GM19324 (cell line): Measurements from ENCODE around the gene RND3.

Source experiments
- ATAC-seq: cut with Tn5 transposase; IDR thresholded peaks from one replicate; pipeline ENCODE4 v1.9.1; 2021; ENCODE audit warnings: mild to moderate bottlenecking, moderate library complexity; ENCODE audit not compliant: unreplicated experiment, low FRiP score

The RND3 gene

DNA sequence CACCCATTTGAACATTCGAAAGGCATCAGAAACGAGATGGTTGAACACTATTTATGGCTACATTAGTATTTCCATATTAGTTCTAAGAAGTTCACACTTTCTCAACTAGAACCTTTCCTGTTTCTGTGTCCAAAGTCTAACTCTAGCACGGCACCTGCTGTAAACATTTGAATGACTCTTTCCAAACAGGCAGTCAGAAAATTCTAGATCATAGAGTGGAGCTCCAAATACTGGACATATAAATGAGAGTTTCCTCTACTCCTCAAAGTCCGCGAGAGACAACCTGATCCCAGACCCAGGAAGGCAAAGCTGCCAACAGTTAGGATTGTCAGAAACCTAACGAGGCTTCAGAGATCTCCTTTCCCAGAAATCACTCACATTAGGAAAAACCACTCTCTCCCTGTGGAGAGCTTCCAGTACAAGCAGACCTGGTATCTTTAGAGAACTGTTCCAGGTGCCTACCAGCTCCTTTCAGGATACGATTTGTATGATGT is 10.6 kb downstream of the RND3 start:
- peak; percentile 59 for ATAC-seq

DNA sequence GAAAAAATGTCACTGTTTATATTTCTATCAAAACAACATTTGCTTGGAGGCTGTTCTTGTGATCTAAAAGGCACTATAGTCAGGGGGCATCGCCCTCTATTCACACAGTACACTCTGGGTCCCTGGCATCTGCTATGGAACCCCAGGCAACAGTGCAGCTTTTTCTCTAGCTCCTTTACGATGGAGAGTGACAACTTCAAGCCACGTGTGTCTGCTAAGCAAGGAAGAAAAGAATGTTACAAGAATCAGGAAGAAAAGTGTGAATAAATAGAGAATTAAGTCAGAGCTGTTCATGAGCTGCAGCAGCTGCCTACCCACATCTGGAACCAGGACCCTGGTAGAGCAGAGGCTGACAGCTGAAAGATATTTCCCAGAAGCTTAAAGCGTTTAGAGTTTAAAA is 11.2 kb downstream of the RND3 start:
- no peak for ATAC-seq

DNA sequence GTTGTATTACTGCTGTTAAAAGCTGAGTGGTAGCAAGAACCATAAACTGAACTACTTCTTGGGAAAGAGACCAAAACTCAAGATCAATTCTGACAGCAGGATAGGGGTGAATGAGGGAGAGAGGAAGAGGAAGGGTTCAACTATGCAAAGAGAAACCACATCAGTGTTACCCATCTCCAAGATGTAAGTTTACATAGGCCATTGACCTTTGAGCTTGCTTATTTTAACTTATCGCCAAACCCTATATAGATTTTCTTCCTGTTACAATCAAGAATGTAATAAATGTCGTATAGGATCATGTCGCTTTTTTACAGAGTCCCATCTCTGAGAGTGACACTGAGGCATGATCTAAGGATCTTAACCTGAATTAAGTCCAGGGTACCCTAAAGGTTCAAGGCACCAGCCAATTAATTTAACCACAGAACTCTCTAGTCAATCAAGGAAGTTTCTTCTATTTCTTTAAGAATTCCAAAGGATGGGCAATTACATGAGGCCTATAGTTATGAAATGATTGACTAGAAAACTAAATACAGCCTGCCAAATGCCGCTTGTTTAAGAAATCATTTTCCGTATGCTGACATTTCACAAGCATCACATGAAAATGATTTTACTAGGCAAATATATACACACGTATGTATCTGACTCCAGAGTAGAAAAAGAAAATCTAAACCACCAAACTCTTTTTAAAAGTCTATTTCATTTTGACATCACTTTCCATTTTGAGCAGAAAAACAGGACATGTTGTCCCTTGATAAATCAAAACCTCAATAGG is 11.8 kb downstream of the RND3 start:
- no peak for ATAC-seq

DNA sequence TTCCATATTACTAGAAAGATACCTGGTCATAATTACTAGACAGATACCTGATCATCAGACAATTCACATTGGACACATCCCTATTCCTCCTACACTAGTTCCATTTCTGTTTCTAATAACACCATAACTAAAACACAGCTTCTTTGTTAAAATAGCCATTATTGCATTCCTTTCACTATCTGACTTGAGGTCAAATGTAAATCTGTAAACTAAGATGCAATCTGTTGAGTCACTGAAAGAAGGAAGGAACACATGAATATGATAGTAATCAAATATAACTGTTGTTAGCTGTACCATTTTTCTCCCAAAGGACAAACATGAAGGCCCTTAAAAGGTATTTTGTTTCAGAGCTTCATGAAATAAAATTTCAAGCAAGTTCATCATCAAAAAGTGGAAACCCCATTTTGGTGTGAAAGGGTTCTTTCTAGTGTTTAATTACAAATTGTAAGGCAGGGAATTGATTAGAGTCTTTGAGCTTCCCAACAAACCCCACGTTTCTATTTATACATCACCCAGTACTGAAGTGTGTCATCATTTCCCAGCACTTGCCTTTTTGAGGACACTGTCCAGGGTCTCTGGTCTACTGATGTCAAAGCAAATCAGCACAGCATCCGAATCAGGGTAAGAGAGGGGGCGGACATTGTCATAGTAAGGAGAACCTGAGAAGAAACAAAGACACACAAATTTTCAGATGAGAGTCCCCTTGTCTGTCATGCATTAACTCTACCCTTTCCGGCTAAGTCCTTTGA is 13.0 kb downstream of the RND3 start:
- ATAC-seq, result no peak

DNA sequence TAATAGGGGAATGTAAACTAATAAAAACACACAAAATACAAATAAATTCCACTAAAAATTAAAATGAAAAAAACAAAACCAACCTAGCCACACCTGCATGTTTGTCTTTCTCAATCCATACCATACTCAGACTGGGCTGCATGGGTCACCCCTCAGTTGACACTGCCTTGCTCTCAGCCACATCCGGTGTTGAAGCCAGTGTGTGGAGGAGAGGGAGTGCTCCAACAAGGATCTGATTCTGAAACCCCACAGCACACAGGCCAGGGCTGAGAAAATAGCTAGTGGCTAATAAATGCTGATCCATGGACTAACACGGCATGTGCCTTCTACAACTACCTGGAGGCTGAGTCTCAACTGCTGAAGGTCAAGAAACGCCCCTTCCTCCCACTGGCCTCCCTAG is 13.7 kb downstream of the RND3 start:
- ATAC-seq, result no peak

DNA sequence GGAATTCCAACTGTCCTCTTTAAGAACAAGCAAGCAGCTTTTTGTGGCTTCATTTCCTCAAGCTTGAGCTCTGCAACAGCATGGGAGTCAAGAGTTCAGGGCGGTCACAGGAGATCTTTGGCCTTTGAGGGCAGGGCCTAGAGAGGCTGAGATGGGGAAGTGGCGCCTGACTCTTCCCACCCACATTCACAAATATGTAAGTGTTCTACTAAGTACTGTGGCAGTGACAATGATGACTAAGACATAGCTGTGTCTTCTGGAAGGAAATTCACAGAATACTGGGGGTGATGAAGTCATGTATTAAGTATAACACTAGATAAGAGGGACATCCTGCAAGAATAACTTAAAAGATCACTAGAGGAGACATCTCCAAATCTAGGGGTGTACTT is 15.0 kb downstream of the RND3 start:
- peak; percentile 75 for ATAC-seq

DNA sequence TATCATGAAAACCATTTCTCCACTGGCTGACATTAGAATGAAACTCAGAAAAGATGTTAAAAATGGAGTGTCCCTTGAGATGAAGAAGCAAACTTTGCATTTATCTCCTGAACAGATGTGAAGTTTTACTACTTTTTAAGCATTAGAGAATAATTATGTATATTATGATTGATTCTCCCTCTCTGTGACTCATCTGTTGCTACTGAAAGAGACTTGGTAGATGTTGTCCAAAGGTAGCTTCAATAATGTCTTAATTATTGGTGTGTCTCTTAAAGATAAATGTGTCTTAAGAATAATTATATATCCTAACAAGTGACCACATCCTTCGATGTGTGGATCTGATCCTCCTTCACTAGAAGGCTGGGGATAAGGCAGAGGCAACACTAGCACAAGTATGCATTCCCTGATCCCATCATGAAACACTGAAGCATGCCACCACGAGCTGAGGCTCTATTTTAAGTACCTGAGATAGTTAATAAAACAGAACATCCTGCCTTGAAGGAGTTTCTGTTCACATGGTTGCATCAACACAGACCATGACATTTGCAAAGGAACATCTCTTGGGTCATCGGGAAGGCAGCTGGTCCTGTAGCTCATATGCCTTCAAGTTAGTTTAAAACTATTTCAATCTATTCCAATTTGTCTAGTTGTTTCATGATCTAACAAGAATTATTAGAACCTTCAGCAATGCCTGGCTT is 15.5 kb downstream of the RND3 start:
- ATAC-seq, result no peak

DNA sequence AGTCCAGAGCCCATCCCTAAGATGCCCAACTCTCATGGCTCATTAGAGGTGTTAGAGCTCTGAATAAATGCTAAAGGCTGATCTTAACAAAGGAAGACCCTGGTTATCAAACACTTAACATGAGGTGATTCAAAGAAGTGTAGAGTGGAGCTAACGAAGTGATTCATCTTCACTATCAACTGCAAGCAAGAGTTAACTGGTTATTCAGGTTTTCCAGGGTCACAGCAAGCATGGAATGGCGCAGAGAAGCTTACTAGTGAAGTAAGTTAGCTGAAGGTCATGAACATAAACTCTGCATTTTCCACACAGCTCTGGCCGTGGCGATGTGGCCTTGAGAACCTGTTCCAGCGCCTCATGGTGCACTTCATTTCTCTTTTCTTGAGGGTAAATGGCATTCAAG is 17.0 kb downstream of the RND3 start:
- ATAC-seq, result no peak

DNA sequence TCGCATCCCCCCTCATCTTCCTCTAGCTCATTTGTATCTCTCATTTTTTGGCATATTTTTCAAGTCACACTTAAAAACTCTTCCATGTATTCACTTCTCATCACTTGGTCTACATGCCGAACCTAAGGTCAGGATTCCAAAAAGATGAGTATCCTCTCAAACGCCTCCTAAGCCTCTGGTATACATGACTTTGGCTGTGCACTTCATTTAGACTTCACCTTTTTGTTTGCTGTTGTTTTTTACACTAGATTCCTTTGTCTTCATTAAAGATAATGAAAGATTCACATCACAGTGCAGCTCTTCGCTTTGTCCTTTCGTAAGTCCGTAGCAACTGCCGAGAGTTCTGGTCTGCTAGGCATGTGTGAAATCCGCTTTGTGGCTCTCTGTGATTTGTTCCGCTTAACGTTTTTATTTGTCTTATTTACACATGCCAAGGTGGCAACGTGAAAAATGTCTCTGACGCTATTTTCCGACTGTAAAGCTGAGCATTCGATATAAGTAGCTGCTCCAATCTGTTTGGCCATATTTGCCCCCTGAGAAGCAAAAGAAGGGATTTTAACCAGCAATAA is 17.7 kb downstream of the RND3 start:
- ATAC-seq, result no peak

DNA sequence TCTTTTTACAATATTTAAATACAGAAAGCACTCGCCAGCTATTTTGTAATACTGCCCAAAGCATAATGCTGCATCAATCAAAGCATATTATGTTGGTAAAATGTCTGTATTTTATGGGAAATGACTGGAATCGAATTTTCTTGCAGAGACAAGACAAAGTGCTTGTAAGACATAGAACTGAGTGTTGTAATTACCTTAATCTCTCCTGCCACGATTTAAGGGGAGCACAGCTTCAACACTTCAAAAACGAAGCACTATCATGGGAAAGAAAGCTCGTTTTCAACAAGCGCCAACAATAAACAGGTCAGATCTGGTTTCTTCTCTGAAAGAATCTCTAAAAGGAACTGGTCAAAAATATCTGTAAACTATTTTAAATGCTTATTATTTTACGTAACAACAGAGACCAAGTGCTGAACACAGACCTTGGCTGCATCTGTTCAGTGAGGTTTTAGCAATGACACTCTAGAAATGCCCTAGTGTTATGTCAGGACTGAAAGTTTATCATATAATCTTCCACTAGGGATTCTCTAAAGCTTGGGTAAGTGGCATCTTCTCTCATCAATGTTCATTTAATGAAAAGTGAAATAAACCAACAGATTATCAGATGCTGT is 19.0 kb downstream of the RND3 start:
- ATAC-seq, result no peak

DNA sequence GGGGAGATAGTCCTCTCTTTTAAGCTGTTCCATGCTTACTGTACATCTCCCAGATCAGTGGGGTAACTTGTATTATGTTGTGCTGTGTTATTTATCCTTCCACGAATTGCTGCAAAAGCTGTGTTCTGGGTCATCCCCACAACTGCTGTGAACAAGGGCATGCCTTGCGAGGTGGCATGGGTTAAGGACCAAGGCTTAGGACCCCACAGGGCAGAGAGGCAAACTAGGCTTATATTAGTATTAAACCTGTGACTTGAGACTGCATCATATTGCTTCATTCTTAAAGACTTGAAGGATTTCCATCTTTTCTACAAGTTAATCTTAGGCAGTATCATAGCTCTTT is 19.9 kb downstream of the RND3 start:
- no peak for ATAC-seq

DNA sequence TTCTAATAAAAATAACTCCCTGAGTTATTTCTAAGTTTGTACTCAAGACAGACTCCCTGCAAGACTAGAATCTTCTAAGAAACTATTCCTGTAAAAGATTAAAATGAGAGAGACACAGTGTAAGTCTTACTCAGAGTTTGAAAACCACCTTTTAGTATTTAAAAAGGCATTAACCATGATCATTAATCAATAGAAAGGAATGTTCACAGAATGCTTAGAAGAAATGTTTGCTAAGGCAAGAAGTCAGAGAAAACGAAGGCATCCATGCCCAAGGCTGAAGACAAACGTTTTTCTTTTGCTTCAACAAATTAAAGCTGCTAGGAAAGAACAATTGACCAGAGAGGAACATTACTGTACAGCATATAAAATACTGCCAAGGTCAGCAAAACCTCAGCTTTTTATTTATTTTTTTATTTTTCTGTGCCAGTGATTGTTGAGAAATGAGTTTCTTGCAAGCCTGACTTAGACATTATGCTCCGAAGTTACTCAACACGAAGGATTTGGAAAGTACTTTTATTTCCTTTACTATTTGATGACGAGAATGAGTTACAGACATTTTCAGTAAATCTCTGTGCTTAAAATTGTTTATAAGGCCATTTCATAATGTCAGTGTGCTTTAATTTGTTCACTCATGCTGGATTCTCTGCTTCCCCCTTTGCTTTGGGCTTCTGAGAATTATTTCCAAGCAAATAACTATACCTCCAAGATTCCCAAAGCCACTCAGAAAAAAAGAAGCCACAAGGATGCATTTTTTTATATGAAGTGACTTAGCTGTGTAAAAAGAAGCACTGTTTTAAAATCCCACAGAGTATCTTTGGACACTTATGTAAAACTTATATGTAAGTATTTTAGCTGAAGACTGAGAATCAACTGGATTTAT is 20.5 kb downstream of the RND3 start:
- ATAC-seq, result no peak

DNA sequence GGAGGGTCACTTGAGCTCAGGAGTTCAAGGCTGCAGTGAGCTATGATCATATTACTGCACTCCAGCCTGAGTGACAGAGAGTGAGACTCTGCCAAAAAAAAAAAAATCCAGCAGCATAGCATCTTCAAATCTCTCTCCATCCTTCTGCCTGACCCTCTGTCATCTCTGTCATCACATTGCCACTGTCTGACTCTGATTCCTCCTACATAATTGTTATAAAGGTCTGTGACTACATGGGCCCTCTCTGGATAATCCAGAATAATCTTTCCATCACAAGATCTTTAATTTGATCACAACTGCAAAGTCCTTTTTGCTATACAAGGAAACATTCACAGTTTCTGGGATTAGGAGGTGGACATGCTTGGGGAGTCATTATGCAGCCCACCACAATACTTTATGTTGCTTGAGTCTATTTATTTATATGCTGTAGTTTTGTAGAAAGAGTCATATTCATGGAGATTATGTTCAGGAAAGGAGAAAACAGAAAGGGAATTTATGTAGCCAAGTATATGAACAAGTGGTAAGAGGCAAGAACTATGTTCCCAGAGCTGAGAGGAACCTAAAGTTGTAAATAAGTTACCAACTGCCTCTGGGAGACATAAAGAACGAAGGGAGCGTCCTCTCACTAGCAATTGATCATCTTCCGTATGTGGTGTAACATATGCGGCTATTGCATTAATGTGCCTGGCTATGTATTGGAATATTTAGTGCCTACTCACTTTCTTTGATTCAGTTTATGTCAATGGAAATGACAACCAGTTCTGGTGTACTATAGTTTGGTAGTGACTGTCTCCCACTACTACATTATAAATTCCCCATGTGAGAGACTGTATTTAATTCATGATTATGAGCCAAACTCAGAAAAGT is 21.5 kb downstream of the RND3 start:
- no peak for ATAC-seq

DNA sequence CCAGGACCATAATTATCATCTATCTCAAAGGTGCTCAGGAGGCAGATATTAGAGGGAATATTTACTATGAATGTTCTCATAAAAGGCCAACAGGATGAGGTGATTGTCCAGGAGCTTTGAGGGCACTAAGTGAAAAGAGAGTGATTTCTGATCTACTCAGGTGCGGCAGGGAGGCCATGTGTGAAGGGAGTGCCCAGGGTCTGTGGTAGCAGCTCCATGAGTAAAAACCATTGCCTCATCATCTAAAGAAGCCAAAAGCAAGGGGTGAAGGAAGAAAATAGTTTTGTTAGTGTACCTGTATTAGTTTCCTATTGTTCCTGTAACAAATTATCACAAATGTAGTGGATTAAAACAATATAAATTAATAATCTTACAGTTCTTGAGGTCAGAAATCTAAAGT is 22.5 kb downstream of the RND3 start:
- no peak for ATAC-seq

DNA sequence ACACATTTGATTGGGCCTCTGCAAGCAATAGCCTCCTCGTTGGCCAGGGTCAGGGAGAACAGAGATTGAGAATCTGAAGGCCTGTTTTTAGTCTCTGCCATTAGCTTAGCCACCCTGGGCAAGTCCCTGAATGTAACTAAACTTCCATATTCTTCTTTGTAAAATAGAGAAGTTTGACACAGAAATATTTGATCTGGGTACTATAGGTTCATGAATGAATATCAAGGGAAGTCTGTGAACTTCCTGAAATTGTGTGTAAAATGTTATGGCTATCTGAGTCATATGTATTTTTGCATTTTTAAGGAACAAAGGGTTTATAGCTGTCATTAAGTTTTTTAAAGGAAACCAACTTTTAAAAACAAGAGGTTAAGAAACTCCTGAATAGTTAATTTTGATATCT is 23.2 kb downstream of the RND3 start:
- ATAC-seq, result no peak

DNA sequence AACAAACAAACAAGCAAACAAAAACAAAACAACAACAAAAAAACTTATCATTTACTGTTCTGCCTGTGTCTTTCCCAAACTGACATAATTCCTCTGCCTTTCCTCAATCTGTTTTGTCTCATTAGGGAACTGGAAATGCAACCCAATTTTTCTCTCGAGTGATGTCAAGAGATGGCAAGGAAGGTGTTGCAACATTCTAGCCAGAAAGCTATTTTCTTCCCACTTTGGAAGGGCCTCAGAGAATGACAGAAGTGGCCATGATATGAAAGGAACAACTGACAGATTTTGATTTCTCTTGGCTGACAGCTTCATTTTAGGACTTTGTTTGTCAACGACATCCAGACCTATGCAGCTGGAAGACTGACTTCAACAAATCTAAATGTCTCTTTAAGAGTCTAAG is 24.7 kb downstream of the RND3 start:
- ATAC-seq, result no peak

DNA sequence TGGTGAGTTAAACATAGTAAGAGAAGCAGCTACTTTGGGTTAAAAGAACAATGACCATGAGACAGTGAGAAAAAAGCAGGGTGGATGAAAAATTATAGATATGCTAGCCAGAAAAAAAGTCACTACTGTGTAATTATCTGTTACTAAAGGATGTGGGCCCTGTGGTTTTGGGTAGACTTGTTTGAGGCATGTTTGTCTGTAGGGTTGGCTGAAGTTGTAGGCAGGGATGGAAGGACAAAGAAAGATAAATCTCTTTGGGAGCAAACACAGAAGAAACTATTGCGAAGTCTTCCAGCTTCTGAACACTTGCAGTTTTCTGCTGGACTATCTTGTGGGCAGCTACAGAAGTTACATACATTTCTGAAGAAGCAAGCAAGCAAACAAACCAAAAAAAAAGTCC is 28.2 kb downstream of the RND3 start:
- ATAC-seq, result no peak

DNA sequence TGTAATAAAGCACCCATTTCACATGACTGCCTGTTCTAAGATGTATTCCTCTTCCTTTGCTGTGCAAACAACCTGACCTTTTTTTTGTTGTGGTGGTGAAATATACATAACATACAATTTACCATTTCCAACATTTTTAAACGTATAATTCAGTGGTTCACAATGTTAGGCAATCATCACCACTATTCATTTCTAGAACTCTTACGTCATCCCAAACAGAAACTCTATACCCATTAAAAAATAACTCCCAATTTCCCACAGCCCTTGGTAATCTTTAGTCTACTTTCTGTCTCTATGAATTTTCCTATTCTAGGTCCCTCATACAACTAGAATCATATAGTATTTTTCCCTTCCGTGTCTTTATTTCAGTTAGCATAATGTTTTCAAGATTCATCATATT is 36.7 kb downstream of the RND3 start:
- ATAC-seq, result no peak

DNA sequence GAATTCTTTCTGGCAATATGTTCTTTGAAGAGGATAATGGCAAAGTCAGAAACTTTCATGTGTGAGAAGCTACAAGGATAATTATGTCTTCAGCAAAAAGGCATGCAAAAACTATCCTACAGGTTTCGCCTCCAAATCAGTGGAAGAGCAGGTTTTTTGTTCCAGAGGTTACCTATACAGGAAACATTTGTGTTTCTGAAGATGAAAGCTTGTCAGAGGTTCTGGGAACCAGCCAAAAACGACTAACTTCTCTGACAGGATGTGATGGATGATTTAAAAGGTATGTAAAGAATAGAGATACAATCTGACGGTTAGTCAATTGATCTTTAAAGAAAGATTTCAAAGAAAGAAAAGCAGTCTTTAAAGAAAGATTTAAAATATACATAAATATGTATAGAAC is 37.6 kb downstream of the RND3 start:
- ATAC-seq, result no peak
